Transverse colon (tissue), 4 donors: ENCODE data around the gene SCN1A. TPM values are rescaled to one million over a fixed set of nuclear protein-coding genes. Genes with fewer than 3 reads are reported as not detected.

Source experiments
- DNase-seq: peaks from one replicate; pipeline ENCODE4 v3.0.0-alpha.2; 2019
- H3K27ac ChIP-seq, 4 donors: fragments of 200-600 bp; sonication (generic); 2 replicates each; pipeline ENCODE4 v1.5.1; 2016 to 2018; ENCODE audit warnings: inconsistent platforms in 4 of 4
- H3K27me3 ChIP-seq: fragments of 200-600 bp; sonication (generic); 2 replicates; pipeline ENCODE4 v1.5.1; 2017; ENCODE audit warnings: inconsistent platforms
- H3K36me3 ChIP-seq, 4 donors: fragments of 200-600 bp; sonication (generic); 2 replicates each; pipeline ENCODE4 v1.5.1; 2017 to 2019; ENCODE audit warnings: inconsistent platforms in 4 of 4
- H3K4me1 ChIP-seq, 4 donors: fragments of 200-600 bp; sonication (generic); 2 replicates each; pipeline ENCODE4 v1.5.1; 2017 to 2020; ENCODE audit warnings: inconsistent platforms in 4 of 4
- H3K4me3 ChIP-seq, 4 donors: fragments of 200-600 bp; sonication (generic); 1 replicate in 1 of 4; 2 replicates in 3 of 4; pipeline versions ENCODE4 v1.5.1 to v1.6.1; 2017 to 2019; ENCODE audit warnings: inconsistent platforms in 4 of 4
- H3K9me3 ChIP-seq, 2 donors: fragments of 200-600 bp; sonication (generic); 2 replicates each; pipeline ENCODE4 v1.5.1; 2017 to 2019; ENCODE audit warnings: inconsistent platforms in 2 of 2
- EP300 ChIP-seq: sonication (generic); formaldehyde crosslinking; IDR thresholded peaks from one replicate; pipeline ENCODE4 v1.6.1; 2017; ENCODE audit warnings: antibody characterized with exemption, low read depth
- POLR2A ChIP-seq: fragments of 450-650 bp; IDR thresholded peaks from one replicate; pipeline ENCODE4 v1.6.1; 2016; ENCODE audit warnings: antibody characterized with exemption, mild to moderate bottlenecking, moderate library complexity
- POLR2AphosphoS5 ChIP-seq, 3 donors: sonication (generic); formaldehyde crosslinking; IDR thresholded peaks; one replicate each; pipeline ENCODE4 v1.6.1; 2016; ENCODE audit warnings: antibody characterized with exemption in 3 of 3
- WGBS, 2 donors: methylation state at CpG; one replicate each; pipeline ENCODE4 v1.1.5; 2018; ENCODE audit warnings: low coverage in 1 of 2; 5-methylcytosine and 5-hydroxymethylcytosine counted together
- in situ Hi-C, 4 donors: fragments of 200-750 bp; cut with MboI; loops; one replicate each; pipeline versions ENCODE4 v1.15.0 to v1.15.1; 2017; ENCODE audit warnings: low sequenced_read_pairs in 3 of 4, low pct_ligation_motif_present in 1 of 4, low pct_unique_long_range_greater_than_20kb in 1 of 4
- intact Hi-C: fragments of 100-400 bp; cut with DNase I; formaldehyde crosslinking; loops from one replicate; pipeline ENCODE4 v1.15.1; 2023; ENCODE audit warnings: low total_unique reads
- total RNA-seq, 4 donors: library from RNA; depleted of rRNA; stranded (reverse); fragments of >200 nt; gene quantifications; one replicate each; pipeline ENCODE4 v1.1.0, GENCODE V29; 2016
- TF ChIP-seq, protein P1 (sequence below), 5 experiments: fragments of 200-600 bp in 3 of 5; fragments of 450-650 bp in 2 of 5; sonication (generic) in 3 of 5; IDR thresholded peaks; 1 replicate in 2 of 5; 2 replicates in 3 of 5; pipeline ENCODE4 v1.5.1; 2016 to 2017; ENCODE audit warnings: antibody characterized with exemption in 5 of 5, inconsistent platforms in 3 of 5, mild to moderate bottlenecking in 2 of 5, moderate library complexity in 1 of 5

The SCN1A gene
- total RNA-seq, 4 donors from 2014 or later = not detected

DNA sequence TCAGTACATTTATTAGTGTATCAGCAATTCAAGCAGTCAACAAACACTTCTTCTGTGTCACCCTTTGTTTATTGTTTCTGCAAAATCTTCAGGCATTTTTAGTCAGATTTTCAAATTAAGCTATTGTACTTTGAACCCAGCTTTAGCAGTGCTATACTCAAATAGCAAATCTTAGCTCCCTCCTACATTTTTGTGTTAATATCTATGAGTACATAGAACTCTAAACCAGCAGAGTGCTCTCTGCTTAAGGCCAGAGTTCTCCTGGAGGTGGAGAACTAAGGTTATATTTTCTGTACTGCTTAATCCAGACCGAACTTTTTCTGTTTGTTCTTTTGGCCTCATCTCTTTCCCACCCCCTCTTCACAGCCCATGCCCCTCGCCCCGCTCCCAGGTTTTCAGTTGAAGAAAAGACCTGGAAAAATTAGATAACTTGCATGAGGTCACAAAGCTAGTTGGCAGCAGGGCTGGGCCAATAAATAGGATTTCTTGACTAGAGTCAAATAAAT, 29.2 kb upstream of the SCN1A start:
- H3K27ac ChIP-seq = no peak overlapping the region
- in situ Hi-C loops (no loop called here), intact Hi-C loops (no loop called here)
- no peak for DNase-seq
- H3K4me1 ChIP-seq = no peaks in the 10 kb centered on the region
- TF ChIP-seq POLR2A (no peak), EP300 (no peak), POLR2AphosphoS5 (IDR thresholded peaks at IDR 0.05) (no peak)
- TF ChIP-seq, protein P1, sequence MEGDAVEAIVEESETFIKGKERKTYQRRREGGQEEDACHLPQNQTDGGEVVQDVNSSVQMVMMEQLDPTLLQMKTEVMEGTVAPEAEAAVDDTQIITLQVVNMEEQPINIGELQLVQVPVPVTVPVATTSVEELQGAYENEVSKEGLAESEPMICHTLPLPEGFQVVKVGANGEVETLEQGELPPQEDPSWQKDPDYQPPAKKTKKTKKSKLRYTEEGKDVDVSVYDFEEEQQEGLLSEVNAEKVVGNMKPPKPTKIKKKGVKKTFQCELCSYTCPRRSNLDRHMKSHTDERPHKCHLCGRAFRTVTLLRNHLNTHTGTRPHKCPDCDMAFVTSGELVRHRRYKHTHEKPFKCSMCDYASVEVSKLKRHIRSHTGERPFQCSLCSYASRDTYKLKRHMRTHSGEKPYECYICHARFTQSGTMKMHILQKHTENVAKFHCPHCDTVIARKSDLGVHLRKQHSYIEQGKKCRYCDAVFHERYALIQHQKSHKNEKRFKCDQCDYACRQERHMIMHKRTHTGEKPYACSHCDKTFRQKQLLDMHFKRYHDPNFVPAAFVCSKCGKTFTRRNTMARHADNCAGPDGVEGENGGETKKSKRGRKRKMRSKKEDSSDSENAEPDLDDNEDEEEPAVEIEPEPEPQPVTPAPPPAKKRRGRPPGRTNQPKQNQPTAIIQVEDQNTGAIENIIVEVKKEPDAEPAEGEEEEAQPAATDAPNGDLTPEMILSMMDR (IDR thresholded peaks at IDR 0.05) = no peak
- WGBS, 2 donors = 91 to 92% methylated on average over 2 to 3 of the region's 3 CpGs
- no peaks in the 10 kb centered on the region for H3K27me3 ChIP-seq
- no peaks in the 10 kb centered on the region for H3K9me3 ChIP-seq
- no peaks in the 10 kb centered on the region for H3K36me3 ChIP-seq
- no peak overlapping the region for H3K4me3 ChIP-seq

DNA sequence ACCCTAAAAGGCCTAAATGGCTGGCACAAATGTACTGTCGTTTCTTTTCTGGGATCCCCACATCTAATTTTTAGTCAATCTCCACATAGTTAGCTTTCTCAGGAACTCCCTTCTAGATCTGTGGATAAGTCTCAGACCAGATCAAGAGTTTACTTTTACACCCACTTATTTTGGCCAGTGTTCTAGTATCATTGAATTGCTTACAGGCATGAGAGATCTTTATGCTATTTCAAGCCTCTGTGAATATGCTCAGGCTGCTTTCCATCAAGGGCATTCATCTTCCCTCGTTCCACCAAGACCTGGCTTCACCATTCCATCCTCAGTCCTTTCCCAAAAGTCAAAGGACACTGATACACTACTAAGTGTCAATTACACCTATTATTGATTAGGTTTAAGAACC, 27.8 kb upstream of the SCN1A start:
- H3K4me1 ChIP-seq = no peaks in the 10 kb centered on the region
- TF ChIP-seq EP300 = no peak
- no peak for TF ChIP-seq POLR2A
- TF ChIP-seq, protein P1 (IDR thresholded peaks at IDR 0.05) = no peak
- TF ChIP-seq POLR2AphosphoS5 (IDR thresholded peaks at IDR 0.05) = no peak
- no peaks in the 10 kb centered on the region for H3K9me3 ChIP-seq
- no peak overlapping the region for H3K4me3 ChIP-seq
- no peaks in the 10 kb centered on the region for H3K27me3 ChIP-seq
- no peak overlapping the region for H3K27ac ChIP-seq
- WGBS, 2 donors = 54 to 75% methylated on average over 1 to 2 of the region's 2 CpGs
- no peak for DNase-seq
- intact Hi-C loops (no loop called here), in situ Hi-C loops (no loop called here)
- no peaks in the 10 kb centered on the region for H3K36me3 ChIP-seq

DNA sequence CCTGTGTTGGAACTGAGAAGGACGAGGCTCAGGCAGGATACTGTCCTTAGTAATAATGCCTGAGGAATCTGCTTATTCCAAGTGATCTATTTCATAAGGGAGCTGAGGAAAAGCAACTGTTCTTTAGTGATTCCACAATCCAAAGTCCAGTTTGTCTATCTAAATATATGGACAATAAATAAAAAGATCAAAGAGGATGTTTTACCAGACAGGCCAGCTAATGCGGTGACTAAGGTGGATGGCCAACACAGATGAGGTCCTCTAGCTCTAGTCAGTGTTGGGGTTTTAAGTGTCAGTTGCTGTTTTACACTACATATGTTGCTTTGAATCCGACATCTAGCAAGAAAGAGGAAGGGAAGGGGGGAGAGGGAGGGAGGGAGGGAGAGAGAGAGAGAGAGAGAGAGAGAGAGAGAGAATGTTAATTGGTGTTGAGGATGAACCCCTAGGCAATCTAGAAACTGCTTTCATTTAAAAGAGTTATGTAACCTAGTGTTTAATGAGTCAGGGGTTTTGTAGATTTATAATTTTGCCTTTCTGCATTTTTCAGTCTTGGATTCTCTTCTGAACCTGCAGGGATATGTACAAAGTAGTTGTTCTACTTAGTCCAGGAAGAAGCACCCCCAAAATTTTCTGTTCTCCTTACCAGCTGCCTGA, 27.0 kb upstream of the SCN1A start:
- in situ Hi-C loops = no loop called here
- Histone ChIP-seq H3K27ac (no peak overlapping the region), H3K4me1 (no peaks in the 10 kb centered on the region), H3K36me3 (no peaks in the 10 kb centered on the region), H3K4me3 (no peak overlapping the region), H3K9me3 (no peaks in the 10 kb centered on the region), H3K27me3 (no peaks in the 10 kb centered on the region)
- TF ChIP-seq POLR2AphosphoS5 (IDR thresholded peaks at IDR 0.05) = no peak
- TF ChIP-seq EP300 = no peak
- no peak for TF ChIP-seq POLR2A
- TF ChIP-seq, protein P1 (IDR thresholded peaks at IDR 0.05) = no peak
- intact Hi-C loops = no loop called here
- 24 to 37% methylated on average over 3 of the region's 3 CpGs for WGBS, 2 donors
- DNase-seq = no peak

DNA sequence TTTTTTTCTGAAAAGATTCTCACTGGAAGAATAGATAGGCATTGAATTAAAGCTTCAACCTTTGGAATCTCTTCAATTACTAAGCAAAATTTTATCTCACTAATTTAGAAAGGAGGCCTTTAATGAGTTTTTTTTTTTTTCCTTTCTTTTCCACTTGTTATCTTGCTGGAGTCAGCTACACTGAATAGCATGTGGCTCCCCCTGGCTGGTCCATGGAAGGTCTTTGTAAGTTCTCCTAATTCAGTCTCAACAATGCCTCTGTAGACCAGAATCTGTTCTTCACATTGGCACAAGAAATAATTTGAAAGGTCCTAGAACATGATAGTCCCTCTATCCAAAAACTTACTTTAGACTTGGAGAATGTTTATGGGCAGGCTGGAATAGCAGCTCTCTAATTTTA, 24.2 kb upstream of the SCN1A start:
- TF ChIP-seq, protein P1 (IDR thresholded peaks at IDR 0.05) = no peak
- TF ChIP-seq EP300 (no peak), POLR2A (no peak), POLR2AphosphoS5 (IDR thresholded peaks at IDR 0.05) (no peak)
- no peak overlapping the region for H3K4me3 ChIP-seq
- no peaks in the 10 kb centered on the region for H3K27me3 ChIP-seq
- no peak overlapping the region for H3K27ac ChIP-seq
- in situ Hi-C loops (no loop called here), intact Hi-C loops (no loop called here)
- no peaks in the 10 kb centered on the region for H3K4me1 ChIP-seq
- H3K36me3 ChIP-seq = no peaks in the 10 kb centered on the region
- H3K9me3 ChIP-seq = no peaks in the 10 kb centered on the region
- DNase-seq = no peak
